C1 segment of cervical spinal cord (tissue), 14 donors: ENCODE data around the gene RAD51C.
"Not testable (repeated sequence)": the region's sequence is repeated elsewhere in the genome, so short reads cannot be mapped to it uniquely, and the experiment has no call there.

ENCODE experiments used
- DNase-seq, 14 donors: peaks; one replicate each; lab custom pipeline; 2025; lab: John Stamatoyannopoulos, UW

Gene RAD51C

DNA sequence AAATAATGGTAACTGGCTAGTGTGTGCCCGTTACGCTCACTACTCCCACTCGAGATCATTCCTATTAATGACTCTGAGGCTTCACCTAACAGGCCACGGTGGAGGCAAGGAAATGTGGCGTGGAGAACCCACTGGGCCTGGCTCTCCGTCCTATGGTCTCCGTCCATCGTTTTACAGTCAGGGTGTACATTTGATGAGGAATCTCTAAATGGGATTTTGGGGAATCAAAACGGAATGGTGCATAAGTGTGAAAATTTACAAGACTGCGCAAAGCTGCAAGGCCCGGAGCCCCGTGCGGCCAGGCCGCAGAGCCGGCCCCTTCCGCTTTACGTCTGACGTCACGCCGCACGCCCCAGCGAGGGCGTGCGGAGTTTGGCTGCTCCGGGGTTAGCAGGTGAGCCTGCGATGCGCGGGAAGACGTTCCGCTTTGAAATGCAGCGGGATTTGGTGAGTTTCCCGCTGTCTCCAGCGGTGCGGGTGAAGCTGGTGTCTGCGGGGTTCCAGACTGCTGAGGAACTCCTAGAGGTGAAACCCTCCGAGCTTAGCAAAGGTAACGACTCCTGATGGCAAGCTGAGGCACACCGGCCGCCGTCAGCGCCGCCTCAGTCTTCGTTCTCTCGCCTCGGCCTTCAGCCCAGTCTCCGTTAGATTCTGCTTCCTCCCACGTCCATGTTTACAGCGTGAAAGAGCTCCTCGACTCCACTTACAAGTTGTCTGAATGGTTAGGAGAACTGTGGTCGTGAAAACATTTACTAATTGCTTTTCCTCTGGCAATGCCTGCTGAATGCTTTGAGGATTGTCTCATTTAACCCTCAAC lies at the start of gene RAD51C:
Gene RAD51C, plus strand, starts transcription at position 364 of the 817 bp plus-strand sequence. Its CDS starts 42 bp downstream, at position 406.
- DNase-seq: peak in 13 of 14 donors; percentile 20 to 84 (median 67)

DNA sequence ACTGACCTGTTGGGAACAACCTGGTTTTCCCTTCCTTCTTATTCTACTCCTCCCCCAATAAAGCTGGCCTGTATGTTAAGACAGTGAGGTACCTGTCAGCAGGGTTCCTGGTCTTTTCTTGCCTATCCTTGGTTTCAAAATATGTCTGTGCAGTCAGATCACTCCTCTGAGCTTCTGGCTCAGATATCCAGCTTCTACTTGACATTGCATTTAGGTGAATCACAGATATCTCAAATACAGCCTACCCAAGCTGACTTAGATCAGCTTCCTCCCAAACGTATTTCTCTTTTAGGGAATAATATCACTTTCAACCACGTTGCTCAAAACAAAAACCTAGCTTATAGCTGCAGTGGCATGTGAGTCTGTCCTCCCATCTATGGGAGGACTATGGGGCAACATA lies 49.3 kb upstream of the RAD51C start:
- DNase-seq: no peak

DNA sequence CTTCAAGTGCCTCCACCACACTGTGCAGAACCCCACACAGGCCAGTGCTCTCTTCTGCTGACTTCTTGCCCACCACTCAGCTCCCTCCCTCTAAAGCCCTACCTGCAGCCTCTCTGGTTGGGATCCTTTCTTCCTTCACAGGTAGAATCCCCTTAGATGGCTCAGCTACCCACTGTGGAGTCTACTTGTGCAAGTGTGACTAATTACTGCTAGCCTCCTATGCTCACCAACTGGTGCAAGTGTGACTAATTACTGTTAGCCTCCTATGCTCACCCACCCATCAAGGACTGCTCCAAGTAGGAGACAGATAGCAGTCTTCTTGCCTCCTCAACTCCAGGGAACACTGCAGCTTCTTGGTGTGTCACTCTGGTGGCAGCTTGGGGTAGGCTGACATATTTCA lies 44.2 kb upstream of the RAD51C start:
- DNase-seq: no peak

DNA sequence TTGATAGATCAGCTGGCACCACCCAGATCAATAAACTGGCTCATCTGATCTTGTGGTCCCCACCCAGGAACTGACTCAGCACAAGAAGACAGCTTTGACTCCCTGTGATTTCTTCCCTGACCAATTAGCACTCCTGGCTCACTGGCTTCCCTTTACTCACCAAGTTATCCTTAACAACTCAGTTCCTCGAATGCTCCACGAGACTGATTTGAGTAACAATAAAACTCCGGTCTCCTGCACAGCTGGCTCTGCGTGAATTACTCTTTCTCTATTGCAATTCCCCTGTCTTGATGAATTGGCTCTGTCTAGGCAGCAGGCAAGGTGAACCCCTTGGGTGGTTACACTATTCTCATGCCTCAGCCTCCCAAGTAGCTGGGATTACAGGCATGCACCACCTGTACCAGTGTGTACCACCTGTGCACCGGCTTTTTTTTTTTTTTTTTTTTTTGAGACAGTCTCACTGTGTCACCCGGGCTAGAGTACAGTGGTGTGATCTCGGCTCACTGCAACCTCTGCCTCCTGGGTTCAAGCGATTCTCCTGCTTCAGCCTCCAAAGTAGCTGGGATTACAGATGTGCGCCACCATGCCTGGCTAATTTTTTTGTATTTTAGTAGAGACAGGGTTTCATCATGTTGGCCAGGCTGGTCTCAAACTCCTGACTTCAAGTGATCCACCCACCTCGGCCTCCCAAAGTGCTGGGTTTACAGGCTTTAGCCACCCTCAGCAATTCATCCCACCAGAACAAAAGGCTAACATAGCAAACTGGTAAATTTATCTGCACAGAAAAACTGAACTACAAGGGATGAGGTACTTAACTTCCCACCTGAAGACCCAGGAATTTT lies 34.2 kb upstream of the RAD51C start:
- DNase-seq: peak in 1 of 14 donors; percentile 0

DNA sequence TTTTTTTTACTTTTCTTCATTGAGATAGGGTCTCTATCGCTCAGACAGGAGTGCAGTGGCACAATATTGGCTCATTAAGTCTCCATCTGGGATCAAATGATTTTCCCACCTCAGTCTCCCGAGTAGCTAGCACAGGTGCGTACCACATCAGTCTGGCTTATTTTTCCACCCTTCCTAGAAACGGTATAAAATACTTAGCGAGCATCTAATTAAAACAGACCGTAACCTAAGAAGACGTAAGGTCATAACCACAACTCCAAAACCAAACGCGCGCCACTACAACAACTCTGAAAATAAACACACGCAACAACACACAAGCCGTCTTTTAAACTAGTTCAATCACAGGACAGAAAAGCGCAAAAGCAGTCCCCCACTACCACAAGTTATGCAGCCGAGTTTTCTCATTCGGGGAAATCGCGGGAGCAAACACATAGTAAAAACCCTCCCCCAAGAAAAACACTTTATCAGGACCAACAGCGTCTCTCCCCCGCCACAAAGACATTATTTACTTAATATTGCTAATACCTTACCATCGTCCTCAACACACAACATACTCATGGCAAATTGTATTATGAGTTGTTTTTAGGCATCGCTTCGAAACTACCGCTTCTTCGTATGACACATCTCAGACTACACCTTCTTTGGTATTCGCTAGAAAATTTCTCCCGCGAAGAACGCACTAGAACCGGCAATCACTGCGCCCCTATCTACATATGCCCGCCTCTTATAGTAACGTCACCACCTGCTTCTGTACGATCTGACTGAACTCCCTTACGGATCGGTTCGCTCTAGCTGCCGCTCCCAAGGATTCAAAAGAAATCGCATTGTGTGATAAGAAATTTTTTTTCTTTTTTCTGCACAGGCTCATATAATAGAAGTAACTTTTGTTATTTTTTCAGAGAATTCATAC lies 33.3 kb upstream of the RAD51C start:
- DNase-seq: peak; percentile 3 to 96 (median 72)

DNA sequence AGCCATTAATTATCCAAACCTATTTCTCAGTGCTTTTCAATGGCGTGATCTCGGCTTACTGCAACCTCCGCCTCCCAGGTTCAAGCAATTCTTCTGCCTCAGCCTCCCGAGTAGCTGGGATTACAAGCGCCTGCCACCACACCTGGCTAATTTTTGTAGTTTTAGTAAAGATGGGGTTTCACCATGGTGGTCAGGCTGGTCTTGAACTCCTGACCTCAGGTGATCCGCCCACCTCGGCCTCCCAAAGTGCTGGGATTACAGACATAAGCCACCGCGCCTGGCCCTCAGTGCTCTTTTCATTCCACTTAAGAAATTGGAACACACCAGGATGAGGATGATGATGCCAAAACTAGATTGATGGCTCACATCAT lies 32.7 kb upstream of the RAD51C start:
- DNase-seq: not testable (repeated sequence)

DNA sequence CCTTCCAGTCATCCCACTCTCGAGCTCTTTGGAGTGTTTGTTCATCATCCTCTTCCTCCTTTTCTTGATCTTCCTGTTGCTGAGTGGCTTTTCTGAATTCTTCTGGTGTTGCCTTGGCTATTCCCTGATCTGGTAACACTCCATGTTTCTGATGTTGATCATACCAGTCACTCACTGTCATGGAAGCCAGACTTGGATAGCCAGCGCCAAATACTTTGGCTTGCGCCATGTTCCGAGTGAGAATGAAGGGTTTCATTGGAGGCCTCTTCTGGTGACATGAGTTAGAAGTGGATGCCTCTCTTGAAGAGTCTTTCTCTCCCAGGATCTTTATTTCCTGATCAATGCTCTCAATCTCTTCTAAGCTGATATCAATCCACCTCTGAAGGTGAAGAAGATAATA lies 31.8 kb upstream of the RAD51C start:
- no peak for DNase-seq

DNA sequence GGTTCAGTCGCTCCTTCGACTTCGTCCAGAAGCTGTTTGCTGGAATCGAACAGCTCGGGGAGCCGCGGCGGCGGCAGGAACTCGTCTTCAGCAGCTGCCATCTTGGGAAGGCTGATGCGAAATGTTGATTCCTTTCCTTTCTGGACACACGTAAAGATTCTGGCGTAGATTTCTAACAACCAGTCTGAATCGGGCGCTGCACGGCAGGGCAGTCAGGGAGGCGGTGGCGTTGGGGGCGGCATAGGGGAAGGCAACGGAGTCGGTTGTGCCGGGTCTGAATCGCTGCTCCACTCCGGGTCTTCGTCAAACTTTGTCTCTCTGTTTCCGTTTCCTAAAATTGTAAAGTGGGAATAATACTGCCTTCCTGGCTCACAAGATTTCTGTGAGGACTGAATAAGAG lies 30.9 kb upstream of the RAD51C start:
- no peak for DNase-seq

DNA sequence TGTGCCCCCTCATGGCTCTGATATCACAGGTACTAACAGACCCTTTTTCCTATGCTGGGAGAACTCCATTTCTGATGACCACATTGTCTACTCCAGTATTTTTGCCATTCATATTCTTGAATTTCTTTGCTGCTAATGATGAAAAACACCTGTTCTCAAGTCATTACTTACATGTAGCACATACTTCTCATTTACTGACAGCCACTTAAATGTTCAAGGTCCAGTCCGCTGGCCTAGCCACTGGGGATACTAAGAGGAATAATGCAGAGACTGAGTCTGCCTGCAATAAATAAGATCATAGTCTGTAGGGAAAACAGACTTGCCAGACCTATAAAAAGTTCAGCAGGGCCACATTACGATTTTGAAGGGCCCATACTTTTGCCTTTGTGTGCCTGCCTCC lies 28.1 kb upstream of the RAD51C start:
- DNase-seq: no peak

DNA sequence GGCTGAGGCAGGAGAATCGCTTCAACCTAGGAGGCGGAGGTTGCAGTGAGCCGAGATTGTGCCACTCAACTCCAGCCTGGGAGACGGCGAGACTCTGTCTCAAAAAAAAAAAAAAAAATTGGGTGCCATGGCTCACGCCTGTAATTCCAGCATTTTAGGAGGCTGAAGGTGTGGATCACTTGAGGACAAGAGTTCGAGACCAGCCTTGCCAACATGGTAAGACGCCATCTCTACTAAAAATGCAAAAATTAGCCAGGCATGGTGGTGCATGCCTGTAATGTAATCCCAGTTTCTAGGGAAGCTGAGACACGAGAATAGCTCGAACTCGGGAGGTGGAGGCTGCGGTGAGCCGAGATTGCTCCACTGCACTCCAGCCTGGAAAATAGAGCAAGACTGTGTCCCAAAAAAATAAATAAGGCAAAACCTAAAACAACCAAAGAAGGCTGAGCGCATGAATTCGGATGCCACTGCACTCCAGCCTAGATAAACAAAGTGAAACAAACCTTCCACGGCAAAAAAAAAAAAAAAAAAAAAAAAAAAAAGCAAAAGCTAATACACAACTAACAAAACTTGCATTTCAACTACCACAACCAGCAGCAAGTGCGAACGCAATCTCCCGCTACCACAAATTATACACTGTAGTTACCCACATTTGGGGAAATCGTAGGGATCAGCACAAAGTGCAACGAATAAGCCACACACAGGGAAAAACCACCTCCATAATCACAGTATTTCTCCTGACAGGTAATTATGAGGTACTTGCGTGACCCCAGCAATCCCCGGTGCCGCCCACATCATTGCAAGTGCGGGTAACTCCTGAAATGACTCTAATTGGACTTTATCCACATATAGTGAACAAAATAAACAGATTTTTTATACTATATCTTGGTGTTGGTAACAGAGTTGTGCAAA lies 26.2 kb upstream of the RAD51C start:
- no peak for DNase-seq

DNA sequence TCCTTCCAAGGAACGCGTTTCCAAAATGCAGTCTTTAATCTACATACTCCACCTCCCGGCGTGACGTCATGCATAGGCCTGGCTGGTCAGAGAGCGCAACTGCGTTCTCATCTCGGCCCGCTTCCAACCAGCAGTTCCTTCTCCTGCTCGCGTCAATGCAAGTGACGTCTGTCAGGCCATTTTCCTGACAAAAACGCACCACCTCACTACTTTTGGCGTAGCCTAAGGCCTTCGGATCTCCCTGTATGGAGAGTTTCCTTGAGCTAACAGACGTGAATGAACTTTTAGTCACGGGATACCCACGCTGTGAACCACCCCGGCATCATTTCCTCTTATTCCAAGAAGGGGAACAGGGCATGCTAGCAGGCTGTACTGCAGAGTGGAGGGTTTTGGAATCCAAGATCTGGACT lies 25.5 kb upstream of the RAD51C start:
- DNase-seq: peak in 10 of 14 donors; percentile 13 to 46 (median 26)

DNA sequence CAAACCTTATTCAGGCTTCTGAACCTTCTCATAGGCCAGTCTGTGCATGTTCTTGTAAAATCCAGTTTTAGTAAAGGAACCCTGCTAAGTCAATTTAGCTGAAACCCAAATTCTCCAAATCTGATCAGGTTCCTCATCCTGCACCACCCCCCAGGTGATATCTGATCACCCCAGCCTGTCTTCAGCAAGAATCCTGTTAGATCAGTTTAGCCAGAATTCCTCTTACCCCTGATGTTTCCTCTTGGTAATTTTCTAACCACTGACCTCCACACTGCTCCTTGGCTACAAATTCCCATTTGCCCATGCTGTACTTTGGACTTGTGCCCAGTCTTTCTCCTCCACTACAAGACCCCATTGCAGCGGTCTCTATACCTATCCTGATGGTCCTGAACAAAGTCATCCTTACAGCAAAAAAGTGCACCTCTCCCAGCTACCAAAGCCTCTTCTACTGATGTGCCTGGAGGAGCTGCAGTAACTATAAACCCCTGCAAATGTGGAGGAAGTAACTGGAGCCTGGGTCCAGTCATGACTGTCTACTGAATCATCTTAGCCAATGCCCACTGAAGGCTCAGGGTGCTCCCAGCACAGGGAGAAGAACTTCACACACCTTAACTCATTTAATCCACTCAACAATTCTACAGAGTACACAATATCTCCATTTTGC lies 24.3 kb upstream of the RAD51C start:
- DNase-seq: no peak

DNA sequence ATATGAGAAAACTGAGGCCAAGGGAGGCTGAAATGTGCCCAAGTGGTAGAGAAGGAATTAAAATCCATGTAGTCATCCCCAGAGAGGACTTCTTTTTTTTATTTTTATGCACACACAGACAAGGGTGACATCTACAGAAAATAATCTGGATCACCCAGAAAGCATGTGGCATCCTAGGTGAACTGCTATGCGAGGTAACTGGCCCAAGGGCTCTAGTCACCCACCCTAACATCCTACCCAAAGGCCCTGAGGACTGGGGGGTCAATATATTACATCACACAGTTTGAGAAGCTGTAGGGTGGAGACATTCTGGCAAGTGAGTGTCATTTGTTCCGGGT lies 23.8 kb upstream of the RAD51C start:
- DNase-seq: no peak

DNA sequence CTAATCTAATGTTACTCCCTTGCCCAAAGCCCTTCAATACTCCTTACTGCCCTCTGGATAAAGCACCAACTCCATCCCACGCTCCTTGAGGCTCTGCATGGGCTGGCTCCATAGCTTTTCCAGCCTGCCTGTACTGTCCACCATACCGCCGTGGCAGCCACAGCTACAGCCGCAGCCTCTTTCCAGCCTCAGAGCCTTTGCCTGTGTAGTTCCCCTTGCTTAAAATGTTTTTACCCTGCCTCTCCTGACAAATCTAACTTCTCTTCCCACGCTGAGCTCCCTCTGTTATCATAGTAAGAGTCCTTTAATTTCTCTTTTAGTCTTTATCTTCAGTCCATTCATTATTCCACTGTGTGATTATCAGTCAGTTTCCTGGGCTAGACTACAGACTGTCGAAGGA lies 22.5 kb upstream of the RAD51C start:
- no peak for DNase-seq

DNA sequence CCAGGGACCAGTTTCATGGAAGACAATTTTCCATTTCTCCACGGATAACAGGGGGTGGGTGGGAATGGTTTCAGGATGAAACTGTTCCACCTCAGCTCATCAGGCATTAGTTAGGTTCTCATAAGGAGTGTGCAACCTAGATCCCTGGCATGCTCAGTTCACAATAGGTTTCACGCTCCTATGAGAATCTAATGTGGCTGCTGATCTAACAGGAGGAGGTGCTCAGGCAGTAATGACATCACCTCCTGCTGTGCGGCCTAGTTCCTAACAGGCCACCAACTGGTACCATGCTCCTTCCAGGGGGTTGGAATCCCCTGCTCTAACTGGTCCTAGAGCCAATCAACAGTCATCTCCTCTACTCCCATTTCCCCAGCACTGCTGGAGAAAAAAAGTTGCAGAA lies 20.4 kb upstream of the RAD51C start:
- DNase-seq: no peak

DNA sequence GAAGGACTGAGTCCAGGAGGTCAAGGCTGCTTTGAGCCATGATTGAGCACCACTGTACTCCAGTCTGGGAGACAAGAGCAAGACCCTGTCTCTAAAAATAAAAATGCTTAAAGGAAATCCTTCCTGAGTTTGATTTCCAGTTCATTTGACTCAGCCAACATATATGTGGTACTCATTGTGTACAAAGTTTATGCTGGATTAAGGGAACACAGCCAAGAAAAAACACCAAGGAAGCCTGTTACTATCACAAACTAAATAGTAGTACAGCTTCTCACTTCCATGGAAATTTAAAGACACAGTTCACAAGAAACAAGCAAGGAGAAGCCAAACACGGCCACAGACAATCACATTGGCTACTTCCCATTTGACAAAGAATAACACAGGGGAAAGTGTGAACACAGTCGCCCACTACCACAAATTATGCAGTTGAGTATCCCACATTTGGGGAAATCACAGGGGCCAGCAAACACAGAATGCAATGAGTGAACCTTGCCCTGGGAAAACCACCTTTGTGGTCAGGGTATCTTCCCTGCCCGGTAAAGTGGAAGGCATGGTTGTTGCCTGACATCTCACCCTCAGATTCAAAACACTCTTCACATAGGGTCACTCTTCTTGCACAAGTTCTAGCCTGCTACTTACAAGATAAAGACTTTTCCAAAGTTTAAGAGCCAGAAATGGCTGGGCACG lies 15.1 kb upstream of the RAD51C start:
- no peak for DNase-seq

DNA sequence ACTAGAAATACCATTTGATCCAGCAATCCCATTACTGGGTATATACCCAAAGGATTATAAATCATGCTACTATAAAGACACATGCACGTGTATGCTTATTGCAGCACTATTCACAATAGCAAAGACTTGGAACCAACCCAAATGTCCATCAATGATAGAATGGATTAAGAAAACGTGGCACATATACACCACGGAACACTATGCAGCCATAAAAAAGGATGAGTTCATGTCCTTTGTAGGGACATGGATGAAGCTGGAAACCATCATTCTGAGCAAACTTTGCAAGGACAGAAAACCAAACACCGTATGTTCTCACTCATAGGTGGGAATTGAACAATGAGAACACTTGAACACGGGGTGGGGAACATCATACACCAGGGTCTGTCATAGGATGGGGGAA lies 14.1 kb upstream of the RAD51C start:
- DNase-seq: not testable (repeated sequence)

DNA sequence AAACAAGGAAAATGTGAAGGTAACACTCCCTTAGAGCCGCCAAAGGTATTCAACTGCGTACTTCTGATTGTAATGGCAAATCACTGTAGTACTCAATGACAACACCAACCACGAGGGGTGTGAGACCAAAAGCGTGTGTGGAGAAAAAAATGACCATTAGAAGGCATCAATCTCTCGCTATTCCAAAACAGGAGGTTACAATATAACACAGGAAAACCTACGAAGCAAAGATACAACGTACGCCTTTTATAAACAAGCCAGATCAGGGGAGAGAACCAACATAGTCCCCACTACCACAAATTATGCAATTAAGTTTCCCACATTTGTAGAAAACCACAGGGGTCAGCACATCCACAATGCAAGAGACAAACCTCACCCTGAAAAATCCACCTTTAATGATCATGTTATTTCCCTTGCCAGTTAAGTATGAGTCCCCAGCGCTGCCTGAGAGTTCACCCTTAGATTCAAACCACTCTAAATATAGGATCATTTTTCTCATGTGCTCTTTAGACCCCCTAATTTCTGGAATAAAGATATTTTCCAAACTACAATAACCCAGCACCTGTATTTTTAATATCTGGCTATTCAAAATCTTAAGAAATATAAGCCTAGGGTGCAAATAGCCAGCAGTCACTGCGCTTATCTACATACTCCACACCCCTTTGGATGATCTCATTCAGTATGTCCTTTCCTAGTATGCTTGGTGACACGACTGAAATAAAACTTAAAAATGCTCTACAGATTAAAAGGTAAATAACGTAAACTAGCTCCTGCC lies 13.0 kb upstream of the RAD51C start:
- no peak for DNase-seq

DNA sequence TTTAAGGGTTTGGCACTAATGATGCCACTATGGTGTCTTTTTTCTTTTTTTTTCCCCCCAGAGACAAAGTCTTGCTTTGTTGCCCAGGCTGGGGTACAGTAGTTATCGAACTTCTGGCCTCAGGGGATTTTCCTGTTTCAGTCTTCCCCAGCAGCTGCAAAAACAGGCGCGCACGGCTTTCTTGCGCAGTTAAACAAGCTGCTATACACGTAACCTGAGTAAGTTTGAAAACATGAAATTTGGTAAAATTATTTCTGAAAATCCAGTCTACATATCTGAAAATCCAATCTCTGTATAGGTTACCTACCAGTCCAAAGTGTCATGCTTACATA lies 12.4 kb upstream of the RAD51C start:
- DNase-seq: no peak
